Measurements from ENCODE around the gene SLC30A7.

Gene SLC30A7

GRCh38 chr1:101029184-101029583 is 133.3 kb downstream of the SLC30A7 start:
- DNase-seq = no peak

DNA sequence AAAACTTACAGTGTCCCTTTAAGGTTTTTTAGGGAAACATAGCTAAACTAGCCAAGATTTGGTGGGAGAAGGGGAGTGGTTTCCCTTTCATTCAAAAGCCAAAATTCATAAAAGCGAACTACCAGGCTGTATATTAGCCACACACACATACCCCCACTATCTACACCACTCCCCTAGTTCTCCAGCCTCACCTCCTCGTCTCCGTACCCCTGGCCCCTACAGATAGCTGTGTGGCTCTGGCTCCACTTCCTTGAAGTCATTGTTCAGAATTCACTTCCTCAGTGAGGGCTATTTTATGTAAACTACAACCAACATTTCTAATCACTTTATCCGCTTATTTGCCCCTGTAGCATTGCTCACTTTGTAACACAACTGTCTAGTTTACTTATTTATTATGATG is 135.0 kb downstream of the SLC30A7 start:
- no peak for DNase-seq

All from stimulated activated CD4-positive, alpha-beta T cell treated with anti-CD3 and anti-CD28 coated beads, Interleukin-2, amount 100 ng/mL, for 24 hours (primary cell).